SJCRH30 (cell line): Measurements from ENCODE around the gene NDUFS8. TPM values are rescaled to one million over a fixed set of nuclear protein-coding genes. Genes with fewer than 3 reads are reported as not detected.
A peak's percentile ranks its signal among the peaks of the same experiment; 100 is the strongest.

Source experiments
- DNase-seq, 2 experiments: peaks; one replicate each; pipeline ENCODE4 v3.0.0-alpha.2; 2015 to 2020
- H3K27ac ChIP-seq: fragments of 250-450 bp; sonication (Bioruptor Pico); 2 replicates; pipeline ENCODE4 v1.5.1; 2020; ENCODE audit warnings: mild to moderate bottlenecking, moderate library complexity
- H3K27me3 ChIP-seq: fragments of 250-450 bp; sonication (Bioruptor Pico); 2 replicates; pipeline ENCODE4 v1.5.1; 2020; ENCODE audit warnings: mild to moderate bottlenecking, moderate library complexity
- H3K36me3 ChIP-seq: fragments of 250-450 bp; sonication (Bioruptor Pico); 2 replicates; pipeline ENCODE4 v1.5.1; 2020; ENCODE audit warnings: mild to moderate bottlenecking, moderate library complexity
- H3K4me1 ChIP-seq: fragments of 250-450 bp; sonication (Bioruptor Pico); 2 replicates; pipeline ENCODE4 v1.5.1; 2020; ENCODE audit warnings: mild to moderate bottlenecking, moderate library complexity
- H3K4me3 ChIP-seq: fragments of 250-450 bp; sonication (Bioruptor Pico); 2 replicates; pipeline ENCODE4 v1.5.1; 2020; ENCODE audit warnings: mild to moderate bottlenecking, moderate library complexity
- H3K9me3 ChIP-seq: fragments of 250-450 bp; sonication (Bioruptor Pico); replicated peaks from 2 replicates; pipeline ENCODE4 v1.5.1; 2020; ENCODE audit warnings: mild to moderate bottlenecking, moderate library complexity
- total RNA-seq: library from RNA; depleted of rRNA; stranded (reverse); fragments of >200 nt; shearing (Covaris generic); gene quantifications from 2 replicates; pipeline ENCODE4 v1.2.3, GENCODE V29; 2014

NDUFS8 gene
- total RNA-seq, 1 experiment from 2014 or later, result 77.7 TPM

DNA sequence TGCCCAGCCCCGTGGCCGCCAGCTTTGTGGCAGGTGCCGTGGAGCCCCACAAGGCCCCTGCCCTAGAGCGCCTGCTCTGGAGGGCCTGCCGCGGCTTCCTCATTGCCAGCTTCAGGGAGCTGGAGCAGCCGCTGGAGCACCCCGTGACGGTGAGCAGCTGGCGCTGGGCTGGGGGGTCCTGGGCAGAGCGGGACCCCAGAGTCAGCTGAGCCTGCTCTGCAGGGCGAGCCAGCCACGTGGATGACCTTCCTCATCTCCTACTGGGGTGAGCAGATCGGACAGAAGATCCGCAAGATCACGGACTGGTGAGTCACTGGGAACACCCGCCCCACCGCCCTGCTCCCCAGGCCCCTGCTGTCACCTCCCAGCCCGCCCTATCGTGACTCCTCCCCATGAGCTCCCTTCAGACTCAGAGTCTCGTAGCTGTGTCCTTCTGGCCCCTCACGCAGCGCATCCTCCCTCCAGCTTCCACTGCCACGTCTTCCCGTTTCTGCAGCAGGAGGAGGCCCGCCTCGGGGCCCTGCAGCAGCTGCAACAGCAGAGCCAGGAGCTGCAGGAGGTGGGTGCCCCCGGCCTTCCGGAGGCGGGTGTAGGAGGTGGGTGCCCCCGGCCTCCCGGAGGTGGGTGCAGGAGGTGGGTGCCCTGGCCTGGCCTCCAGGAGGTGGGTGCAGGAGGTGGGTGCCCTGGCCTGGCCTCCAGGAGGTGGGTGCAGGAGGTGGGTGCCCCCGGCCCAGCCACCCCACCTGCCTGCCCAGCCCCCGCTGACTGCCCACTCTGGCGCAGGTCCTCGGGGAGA lies 13.1 kb downstream of the NDUFS8 start:
- no peaks in the 10 kb centered on the region for H3K9me3 ChIP-seq
- peaks cover 8% of the 10 kb centered on the region for H3K4me1 ChIP-seq
- peak overlapping the region; percentile 51 for H3K27ac ChIP-seq
- no peaks in the 10 kb centered on the region for H3K27me3 ChIP-seq
- peak overlapping the region; percentile 55 for H3K4me3 ChIP-seq
- no peaks in the 10 kb centered on the region for H3K36me3 ChIP-seq
- DNase-seq, result peak; percentile 83 to 85

DNA sequence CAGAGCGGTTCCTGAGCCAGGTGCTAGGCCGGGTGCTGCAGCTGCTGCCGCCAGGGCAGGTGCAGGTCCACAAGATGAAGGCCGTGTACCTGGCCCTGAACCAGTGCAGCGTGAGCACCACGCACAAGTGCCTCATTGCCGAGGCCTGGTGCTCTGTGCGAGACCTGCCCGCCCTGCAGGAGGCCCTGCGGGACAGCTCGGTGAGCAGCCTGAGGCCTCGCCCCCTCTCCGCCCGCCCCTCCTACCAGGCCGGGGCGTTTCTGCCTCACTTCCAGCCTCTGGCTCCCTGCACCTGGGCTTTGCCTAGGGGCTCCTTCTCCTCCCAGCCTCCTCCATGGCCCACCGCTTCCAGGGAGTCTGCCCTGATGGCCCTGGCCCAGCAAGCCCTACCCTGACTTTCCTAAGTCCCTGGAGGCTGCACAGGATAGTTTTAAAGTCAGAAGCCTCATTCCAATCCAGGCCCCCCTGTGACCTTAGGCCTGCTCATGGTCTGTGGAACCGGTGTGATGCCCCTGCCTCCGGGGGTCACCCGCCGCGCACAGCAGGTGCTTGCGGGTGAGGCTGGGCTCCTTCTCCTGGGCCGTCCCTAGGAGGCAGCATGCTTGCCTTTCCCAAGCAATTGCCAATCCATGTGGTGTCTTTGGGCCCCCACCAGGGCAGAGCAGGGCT lies 13.8 kb downstream of the NDUFS8 start:
- no peaks in the 10 kb centered on the region for H3K36me3 ChIP-seq
- no peak for DNase-seq
- H3K27me3 ChIP-seq, result no peaks in the 10 kb centered on the region
- H3K27ac ChIP-seq, result no peak overlapping the region
- H3K4me3 ChIP-seq, result peak overlapping the region; percentile 55
- H3K9me3 ChIP-seq, result no peaks in the 10 kb centered on the region
- H3K4me1 ChIP-seq, result peaks cover 7% of the 10 kb centered on the region; the same call in 1 of the 2 replicates

DNA sequence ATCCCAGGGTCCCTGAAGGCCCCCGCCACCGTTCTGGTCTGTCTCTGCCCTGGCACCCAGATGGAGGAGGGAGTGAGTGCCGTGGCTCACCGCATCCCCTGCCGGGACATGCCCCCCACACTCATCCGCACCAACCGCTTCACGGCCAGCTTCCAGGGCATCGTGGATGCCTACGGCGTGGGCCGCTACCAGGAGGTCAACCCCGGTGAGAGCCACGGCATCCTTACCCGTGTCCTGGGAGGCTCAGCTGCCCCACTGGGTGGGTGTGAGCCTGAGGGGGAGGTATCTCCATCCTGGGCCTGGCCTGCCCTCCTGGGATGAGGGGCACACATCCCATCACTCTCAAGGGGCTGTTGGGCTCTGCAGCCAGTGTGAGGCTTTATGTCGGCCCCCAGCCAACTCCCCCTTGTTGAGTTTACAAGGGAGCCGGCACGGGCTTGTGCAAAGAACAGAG lies 14.4 kb downstream of the NDUFS8 start:
- no peak for DNase-seq
- Histone ChIP-seq H3K27me3 (no peaks in the 10 kb centered on the region), H3K4me1 (peaks cover 7% of the 10 kb centered on the region; the same call in 1 of the 2 replicates), H3K9me3 (no peaks in the 10 kb centered on the region), H3K27ac (no peak overlapping the region), H3K36me3 (no peaks in the 10 kb centered on the region), H3K4me3 (no peak overlapping the region)

- Histone ChIP-seq H3K4me1 (peaks cover 6% of the 10 kb centered on the region; the same call in 1 of the 2 replicates), H3K27ac (no peak overlapping the region), H3K4me3 (no peak overlapping the region), H3K9me3 (no peaks in the 10 kb centered on the region), H3K27me3 (no peaks in the 10 kb centered on the region), H3K36me3 (no peaks in the 10 kb centered on the region)
- no peak for DNase-seq
These were observed 17.2 kb downstream of the NDUFS8 start for GRCh38 chr11:68047437-68048290.

DNA sequence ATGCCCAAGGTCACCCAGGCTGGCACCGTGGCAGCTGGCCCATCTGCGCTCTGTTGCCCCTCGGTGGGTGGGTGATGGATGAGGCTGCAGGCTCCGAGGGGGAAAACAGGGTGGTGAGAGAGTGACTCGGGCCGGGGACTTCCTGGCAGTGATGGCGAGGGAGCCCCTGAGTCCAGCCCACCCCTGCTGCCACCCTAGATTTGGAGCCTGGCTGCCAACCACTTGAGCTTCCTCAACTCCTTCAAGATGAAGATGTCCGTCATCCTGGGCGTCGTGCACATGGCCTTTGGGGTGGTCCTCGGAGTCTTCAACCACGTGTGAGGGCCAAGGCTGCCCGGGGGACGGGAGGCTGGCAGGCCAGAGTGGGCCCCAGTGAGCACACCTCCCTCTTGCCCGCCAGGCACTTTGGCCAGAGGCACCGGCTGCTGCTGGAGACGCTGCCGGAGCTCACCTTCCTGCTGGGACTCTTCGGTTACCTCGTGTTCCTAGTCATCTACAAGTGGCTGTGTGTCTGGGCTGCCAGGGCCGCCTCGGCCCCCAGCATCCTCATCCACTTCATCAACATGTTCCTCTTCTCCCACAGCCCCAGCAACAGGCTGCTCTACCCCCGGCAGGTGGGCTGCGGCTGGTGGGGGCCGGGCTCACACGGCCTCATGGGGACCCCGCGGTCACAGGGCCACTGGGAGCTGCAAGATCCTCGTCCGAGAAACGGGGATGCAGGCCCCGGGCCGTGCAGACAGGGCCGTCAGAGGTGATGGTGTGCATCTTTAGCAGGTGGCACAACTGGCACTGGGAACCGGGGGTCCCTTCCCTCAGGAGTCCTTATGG lies 18.4 kb downstream of the NDUFS8 start:
- DNase-seq, result no peak
- H3K4me3 ChIP-seq, result no peak overlapping the region
- H3K27ac ChIP-seq, result no peak overlapping the region
- no peaks in the 10 kb centered on the region for H3K36me3 ChIP-seq
- no peaks in the 10 kb centered on the region for H3K9me3 ChIP-seq
- no peaks in the 10 kb centered on the region for H3K4me1 ChIP-seq
- H3K27me3 ChIP-seq, result no peaks in the 10 kb centered on the region

- Histone ChIP-seq H3K27me3 (no peaks in the 10 kb centered on the region), H3K4me1 (no peaks in the 10 kb centered on the region), H3K4me3 (no peak overlapping the region), H3K27ac (no peak overlapping the region), H3K9me3 (no peaks in the 10 kb centered on the region), H3K36me3 (no peaks in the 10 kb centered on the region)
- no peak for DNase-seq
These were observed 19.3 kb downstream of the NDUFS8 start for GRCh38 chr11:68049509-68050370.

- Histone ChIP-seq H3K9me3 (no peaks in the 10 kb centered on the region), H3K27me3 (no peaks in the 10 kb centered on the region), H3K4me3 (no peak overlapping the region), H3K27ac (no peak overlapping the region), H3K4me1 (no peaks in the 10 kb centered on the region), H3K36me3 (no peaks in the 10 kb centered on the region)
- DNase-seq, result no peak
These were observed 19.9 kb downstream of the NDUFS8 start for GRCh38 chr11:68050371-68050841.

- Histone ChIP-seq H3K9me3 (no peaks in the 10 kb centered on the region), H3K27ac (no peak overlapping the region), H3K4me3 (no peak overlapping the region), H3K27me3 (no peaks in the 10 kb centered on the region), H3K4me1 (no peaks in the 10 kb centered on the region), H3K36me3 (no peaks in the 10 kb centered on the region)
- no peak for DNase-seq
These were observed 21.0 kb downstream of the NDUFS8 start for GRCh38 chr11:68051191-68052136.

DNA sequence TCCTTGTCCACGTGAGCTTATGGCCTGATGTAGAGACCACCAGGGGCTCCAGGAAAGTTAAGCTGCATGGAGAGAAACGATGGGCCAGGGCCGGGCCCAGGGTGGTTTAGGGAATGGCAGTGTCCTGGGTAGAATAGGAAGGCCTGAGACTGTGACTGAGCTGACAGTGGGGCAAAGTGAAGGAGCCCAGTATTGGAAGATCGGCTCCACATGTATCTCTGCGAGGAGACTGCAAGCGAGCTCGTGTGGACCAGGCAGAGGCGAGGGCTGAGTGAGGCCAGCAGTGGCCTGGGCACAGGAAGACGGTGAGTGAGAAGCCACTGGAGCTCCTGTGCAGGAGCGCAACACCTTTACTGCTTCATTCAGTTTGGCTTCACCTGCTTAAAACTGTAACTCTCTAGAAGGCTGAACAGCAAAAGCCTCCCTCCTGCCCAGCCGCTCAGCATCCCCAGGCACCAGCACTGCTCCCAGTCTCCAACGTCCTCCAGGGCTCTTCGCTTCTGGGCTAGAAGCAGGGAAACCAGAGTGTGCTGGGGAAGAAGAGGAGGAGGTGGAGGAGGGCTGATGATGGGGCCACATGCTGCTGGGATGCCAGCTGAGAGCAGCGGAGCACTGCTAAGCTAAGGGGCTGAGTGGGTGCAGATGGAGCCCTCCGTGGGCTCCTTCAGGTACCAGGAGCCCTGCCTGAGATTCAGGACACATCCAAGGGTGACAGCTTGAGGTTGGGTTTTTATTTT lies 21.8 kb downstream of the NDUFS8 start:
- H3K27me3 ChIP-seq, result no peaks in the 10 kb centered on the region
- H3K27ac ChIP-seq, result no peak overlapping the region
- no peaks in the 10 kb centered on the region for H3K4me1 ChIP-seq
- H3K9me3 ChIP-seq, result no peaks in the 10 kb centered on the region
- H3K4me3 ChIP-seq, result no peak overlapping the region
- H3K36me3 ChIP-seq, result no peaks in the 10 kb centered on the region
- no peak for DNase-seq

DNA sequence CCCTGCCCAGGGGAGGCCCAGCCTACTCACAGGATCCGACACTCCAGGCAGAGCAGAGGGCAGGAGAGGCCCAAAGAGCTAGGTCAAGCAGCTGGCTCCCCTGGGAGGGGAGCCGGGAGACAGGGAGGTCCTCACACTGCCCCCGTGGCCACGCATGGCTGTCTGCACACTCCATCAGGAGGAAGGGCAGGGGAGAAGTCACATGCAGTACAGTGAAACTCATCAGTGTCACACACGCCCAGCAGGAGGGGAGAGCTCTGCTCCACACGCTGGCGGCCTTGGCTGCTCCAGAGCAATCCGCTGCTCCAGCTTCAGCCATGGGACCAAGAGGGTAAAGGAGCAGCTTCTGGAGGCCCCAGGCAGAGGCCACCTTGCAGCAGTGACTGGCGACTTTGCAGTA lies 22.6 kb downstream of the NDUFS8 start:
- no peak overlapping the region for H3K4me3 ChIP-seq

DNA sequence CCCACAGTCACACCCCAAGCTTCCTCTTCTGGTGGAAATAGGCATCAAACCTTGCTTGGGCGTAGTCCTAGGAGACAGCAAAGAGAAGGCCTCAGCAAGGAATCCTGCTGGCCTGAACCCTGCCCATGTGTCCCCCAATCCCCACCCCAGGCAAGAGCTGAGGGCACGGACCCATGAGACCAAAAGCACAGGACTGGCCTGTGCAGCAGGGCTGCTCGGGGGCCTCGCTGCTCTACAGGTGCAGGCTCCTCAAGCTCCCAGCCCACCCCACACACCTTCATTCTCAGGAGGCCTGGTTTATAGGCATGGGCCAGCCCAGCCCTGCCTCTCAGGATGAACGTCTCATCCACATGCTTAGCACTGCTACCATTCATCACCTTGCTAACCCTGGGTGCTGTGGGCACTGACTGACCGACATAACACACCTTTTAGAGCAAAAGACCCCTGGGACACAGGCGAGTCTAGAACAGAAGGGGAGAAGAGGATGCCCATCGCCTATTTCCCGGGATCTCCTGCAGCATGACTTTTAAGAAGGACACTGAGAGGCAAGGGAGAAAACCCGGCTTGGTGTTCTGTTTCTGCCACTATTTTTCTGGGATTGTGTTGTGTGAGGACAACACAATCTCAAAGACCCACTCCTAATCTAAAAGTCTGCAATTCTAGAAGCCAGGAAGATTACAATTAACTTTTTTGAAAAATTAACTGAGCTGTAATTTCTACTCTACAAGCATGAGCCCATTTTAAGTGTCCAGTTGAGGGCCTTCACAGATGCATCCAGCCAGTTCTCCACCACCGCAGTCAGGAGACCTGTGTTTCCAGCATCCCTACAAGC lies 23.7 kb downstream of the NDUFS8 start:
- Histone ChIP-seq H3K27ac (no peak overlapping the region), H3K4me1 (no peaks in the 10 kb centered on the region), H3K27me3 (no peaks in the 10 kb centered on the region), H3K36me3 (peaks cover 13% of the 10 kb centered on the region), H3K9me3 (no peaks in the 10 kb centered on the region), H3K4me3 (no peak overlapping the region)
- no peak for DNase-seq

More for the DNA sequence above, 22.6 kb downstream of the NDUFS8 start:
- Histone ChIP-seq H3K9me3 (no peaks in the 10 kb centered on the region), H3K36me3 (peaks cover 5% of the 10 kb centered on the region; the same call in 1 of the 2 replicates), H3K27ac (no peak overlapping the region), H3K27me3 (no peaks in the 10 kb centered on the region), H3K4me1 (no peaks in the 10 kb centered on the region)
- no peak for DNase-seq
